H9 (cell line): ENCODE data around the gene AKR7A2. TPM values are rescaled to one million over a fixed set of nuclear protein-coding genes. Genes with fewer than 3 reads are reported as not detected.

Experiments used
- DNase-seq: peaks from one replicate; pipeline ENCODE4 v3.0.0-alpha.2; 2017
- H2AFZ ChIP-seq: one replicate; pipeline ENCODE4 v1.6.1; 2013; ENCODE audit warnings: mild to moderate bottlenecking, low read length, control low read depth, moderate library complexity
- H2AK5ac ChIP-seq: 2 replicates; pipeline ENCODE4 v1.6.1; 2013; ENCODE audit warnings: low read length, control low read depth, mixed read lengths; ENCODE audit not compliant: insufficient read length
- H2BK120ac ChIP-seq: one replicate; pipeline ENCODE4 v1.6.1; 2013; ENCODE audit warnings: low read depth, mild to moderate bottlenecking, low read length, control low read depth, inconsistent platforms; ENCODE audit not compliant: poor library complexity, severe bottlenecking
- H2BK12ac ChIP-seq: 2 replicates; pipeline ENCODE4 v1.6.1; 2013; ENCODE audit warnings: low read length, control low read depth, mixed read lengths, low read depth; ENCODE audit not compliant: insufficient read length
- H2BK15ac ChIP-seq: 2 replicates; pipeline ENCODE4 v1.6.1; 2013; ENCODE audit warnings: low read depth, low read length, control low read depth
- H2BK20ac ChIP-seq: one replicate; pipeline ENCODE4 v1.6.1; 2013; ENCODE audit warnings: low read depth, mild to moderate bottlenecking, low read length, control low read depth, inconsistent platforms; ENCODE audit not compliant: poor library complexity, severe bottlenecking
- H2BK5ac ChIP-seq: 2 replicates; pipeline ENCODE4 v1.6.1; 2013; ENCODE audit warnings: low read length, control low read depth, mixed read lengths; ENCODE audit not compliant: insufficient read length
- H3K14ac ChIP-seq: 2 replicates; pipeline ENCODE4 v1.6.1; 2013; ENCODE audit warnings: low read length, control low read depth; ENCODE audit not compliant: insufficient read depth
- H3K18ac ChIP-seq: 2 replicates; pipeline ENCODE4 v1.6.1; 2013; ENCODE audit warnings: low read depth, mild to moderate bottlenecking, mixed read lengths, low read length, control low read depth; ENCODE audit not compliant: insufficient read length
- H3K23ac ChIP-seq: 2 replicates; pipeline ENCODE4 v1.6.1; 2013; ENCODE audit warnings: low read length, control low read depth, mixed read lengths, low read depth; ENCODE audit not compliant: insufficient read length
- H3K23me2 ChIP-seq: 2 replicates; pipeline ENCODE4 v1.6.1; 2013; ENCODE audit warnings: low read depth, mild to moderate bottlenecking, mixed read lengths, low read length, control low read depth; ENCODE audit not compliant: insufficient read length, poor library complexity, severe bottlenecking
- H3K27ac ChIP-seq: 2 replicates; pipeline ENCODE4 v1.5.1; 2013; ENCODE audit warnings: low read length, control low read depth, mixed read lengths, low read depth; ENCODE audit not compliant: insufficient read length
- H3K27me3 ChIP-seq: 2 replicates; pipeline ENCODE4 v1.6.1; 2013; ENCODE audit warnings: low read length, control low read depth, inconsistent platforms; ENCODE audit not compliant: insufficient read depth
- H3K4ac ChIP-seq: 2 replicates; pipeline ENCODE4 v1.6.1; 2013; ENCODE audit warnings: low read depth, mild to moderate bottlenecking, control low read depth, inconsistent platforms, low read length, moderate library complexity
- H3K4me1 ChIP-seq: 2 replicates; pipeline ENCODE4 v1.6.1; 2013; ENCODE audit warnings: low read length, control low read depth, inconsistent platforms; ENCODE audit not compliant: insufficient read depth
- H3K4me2 ChIP-seq: 2 replicates; pipeline ENCODE4 v1.6.1; 2013; ENCODE audit warnings: low read length, control low read depth, mixed read lengths; ENCODE audit not compliant: insufficient read length, insufficient read depth
- H3K56ac ChIP-seq: 2 replicates; pipeline ENCODE4 v1.6.1; 2013; ENCODE audit warnings: low read depth, mild to moderate bottlenecking, mixed read lengths, low read length, control low read depth; ENCODE audit not compliant: insufficient read length
- H3K79me1 ChIP-seq: 2 replicates; pipeline ENCODE4 v1.6.1; 2013; ENCODE audit warnings: low read depth, mild to moderate bottlenecking, moderate library complexity, low read length, control low read depth, inconsistent platforms; ENCODE audit not compliant: insufficient read depth, poor library complexity, severe bottlenecking
- H3K79me2 ChIP-seq: 2 replicates; pipeline ENCODE4 v1.6.1; 2013; ENCODE audit warnings: low read length, control low read depth, inconsistent platforms; ENCODE audit not compliant: insufficient read depth
- H3K9ac ChIP-seq: 2 replicates; pipeline ENCODE4 v1.6.1; 2013; ENCODE audit warnings: low read length, control low read depth, mixed read lengths; ENCODE audit not compliant: insufficient read length; ENCODE audit errors: extremely low read depth
- H3K9me3 ChIP-seq: one replicate; pipeline ENCODE4 v1.6.1; 2013; ENCODE audit warnings: low read depth, low read length, inconsistent platforms; ENCODE audit not compliant: control insufficient read depth
- H3T11ph ChIP-seq: one replicate; pipeline ENCODE4 v1.6.1; 2013; ENCODE audit warnings: mild to moderate bottlenecking, low read length, control low read depth, inconsistent platforms
- H4K20me1 ChIP-seq: one replicate; pipeline ENCODE4 v1.6.1; 2013; ENCODE audit not compliant: control insufficient read depth, insufficient read length, insufficient read depth
- H4K5ac ChIP-seq: 2 replicates; pipeline ENCODE4 v1.6.1; 2013; ENCODE audit warnings: low read depth, mild to moderate bottlenecking, mixed read lengths, low read length, control low read depth; ENCODE audit not compliant: insufficient read length
- H4K8ac ChIP-seq: replicated peaks from 2 replicates; pipeline ENCODE4 v1.6.1; 2013; ENCODE audit warnings: low read length, control low read depth, mixed read lengths, low read depth; ENCODE audit not compliant: insufficient read length
- H4K91ac ChIP-seq: 2 replicates; pipeline ENCODE4 v1.6.1; 2013; ENCODE audit warnings: low read depth, mild to moderate bottlenecking, moderate library complexity, mixed read lengths, low read length, control low read depth; ENCODE audit not compliant: insufficient read length
- H3K27ac Mint-ChIP-seq, 3 experiments: 2 replicates in 2 of 3; 3 replicates in 1 of 3; pipeline ENCODE4 v1.8.0; 2020 to 2021; ENCODE audit warnings: mixed read lengths in 3 of 3, mild to moderate bottlenecking in 1 of 3, moderate library complexity in 1 of 3
- H3K27me3 Mint-ChIP-seq: 2 replicates; pipeline ENCODE4 v1.8.0; 2021; ENCODE audit warnings: low read depth, mild to moderate bottlenecking, moderate library complexity, mixed read lengths
- H3K36me3 Mint-ChIP-seq, 3 experiments: 2 replicates in 2 of 3; 3 replicates in 1 of 3; pipeline ENCODE4 v1.8.0; 2020 to 2021; ENCODE audit warnings: low read depth in 3 of 3, mixed read lengths in 3 of 3; ENCODE audit not compliant: insufficient read depth in 1 of 3
- H3K4me1 Mint-ChIP-seq, 2 experiments: 2 replicates each; pipeline ENCODE4 v1.8.0; 2020; ENCODE audit warnings: mixed read lengths in 2 of 2
- H3K4me3 Mint-ChIP-seq, 2 experiments: 2 replicates in 1 of 2; 3 replicates in 1 of 2; pipeline ENCODE4 v1.8.0; 2020 to 2021; ENCODE audit warnings: mild to moderate bottlenecking in 2 of 2, mixed read lengths in 2 of 2, moderate library complexity in 1 of 2
- H3K9me3 Mint-ChIP-seq, 2 experiments: 2 replicates in 1 of 2; 3 replicates in 1 of 2; pipeline ENCODE4 v1.8.0; 2020; ENCODE audit warnings: mild to moderate bottlenecking in 2 of 2, mixed read lengths in 2 of 2, moderate library complexity in 1 of 2
- WGBS: extraction: QIAGEN DNeasy Blood & Tissue Kit; methylation state at CpG from one replicate; pipeline ENCODE4 v1.1.7; 2013; ENCODE audit warnings: missing lambda C conversion rate, low lambda C conversion rate, mixed read lengths; ENCODE audit not compliant: insufficient read length; ENCODE audit errors: extremely low coverage; 5-methylcytosine and 5-hydroxymethylcytosine counted together
- total RNA-seq: library from RNA; stranded (reverse); gene quantifications from 2 replicates; pipeline ENCODE4 v1.2.1, GENCODE V29; 2021
- TF ChIP-seq, protein P1 (sequence below): fragments of 200-600 bp; sonication (generic); conservative IDR thresholded peaks from 3 replicates; pipeline ENCODE4 v1.8.0; 2021; ENCODE audit warnings: antibody characterized with exemption, mild to moderate bottlenecking

AKR7A2 gene
- total RNA-seq, 1 experiment from 2014 or later = 50.3 TPM

DNA sequence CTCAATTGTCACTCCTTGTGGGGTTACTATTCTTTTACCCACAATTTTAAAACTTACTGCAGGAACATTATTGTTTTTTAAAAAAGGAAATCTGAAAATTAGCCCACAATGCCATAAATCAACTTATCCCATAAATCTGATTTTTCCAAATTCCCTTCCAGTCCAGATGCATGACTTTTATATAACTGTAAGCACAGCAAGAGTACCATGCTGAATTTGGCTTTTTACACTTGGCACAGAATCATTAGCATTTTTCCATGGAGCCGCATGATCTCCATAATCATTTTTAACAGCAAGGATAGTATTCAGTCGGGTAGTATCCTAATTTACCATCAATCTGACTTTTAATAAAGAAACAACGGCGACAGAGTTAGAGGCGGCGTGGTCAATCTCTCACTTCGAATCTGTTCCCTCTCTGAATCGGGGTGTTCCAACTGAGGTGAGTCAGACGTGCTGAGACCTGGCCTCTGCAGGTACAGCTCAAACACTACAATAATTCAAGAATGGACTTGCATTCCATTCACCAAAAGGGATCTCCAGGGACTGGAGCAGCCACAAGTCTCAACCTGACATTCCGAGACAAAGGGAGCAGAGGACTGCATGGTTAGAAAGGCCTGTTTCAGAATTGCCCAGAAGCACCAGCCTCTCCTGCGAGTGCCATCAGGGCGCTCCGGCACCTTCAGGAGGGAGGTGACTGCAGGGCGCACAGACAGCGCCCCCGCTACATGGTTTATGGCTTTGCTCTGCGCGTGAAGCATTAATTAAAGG is 49.1 kb upstream of the AKR7A2 start:
- H2BK5ac ChIP-seq = no peak overlapping the region
- H3T11ph ChIP-seq = no peak overlapping the region
- H3K4ac ChIP-seq = no peak overlapping the region
- Mint-ChIP-seq H3K9me3 (no peaks in the 10 kb centered on the region), H3K36me3 (peaks cover 9 to 25% (median 23%) of the 10 kb centered on the region in 3 experiments; a peak in 6 of 7 replicates), H3K27me3 (peaks cover 1% of the 10 kb centered on the region; the same call in 1 of the 2 replicates), H3K4me3 (no peak overlapping the region), H3K4me1 (peaks cover 14 to 16% of the 10 kb centered on the region in 2 experiments), H3K27ac (peak overlapping the region in 2 of 3 experiments; percentile 44 to 66; a peak in 2 of 7 replicates)
- H3K27ac ChIP-seq = no peak overlapping the region
- no CpG with 5 or more reads among the region's 18 CpGs for WGBS
- no peak for DNase-seq
- no peak overlapping the region for H2AFZ ChIP-seq
- H3K4me2 ChIP-seq = no peak overlapping the region
- no peak overlapping the region for H2BK15ac ChIP-seq
- no peaks in the 10 kb centered on the region for H4K20me1 ChIP-seq
- H2BK12ac ChIP-seq = no peak overlapping the region
- no peak overlapping the region for H3K18ac ChIP-seq
- H3K23me2 ChIP-seq = no peaks in the 10 kb centered on the region
- H3K79me1 ChIP-seq = peaks cover 4% of the 10 kb centered on the region
- H3K23ac ChIP-seq = no peak overlapping the region
- H3K56ac ChIP-seq = no peak overlapping the region
- no peaks in the 10 kb centered on the region for H3K9me3 ChIP-seq
- H3K4me1 ChIP-seq = no peaks in the 10 kb centered on the region
- H2BK120ac ChIP-seq = no peak overlapping the region
- no peak overlapping the region for H3K9ac ChIP-seq
- no peak overlapping the region for H4K8ac ChIP-seq
- H3K27me3 ChIP-seq = no peaks in the 10 kb centered on the region
- no peak overlapping the region for H3K14ac ChIP-seq
- H4K91ac ChIP-seq = no peak overlapping the region
- H2AK5ac ChIP-seq = no peak overlapping the region
- TF ChIP-seq, protein P1, sequence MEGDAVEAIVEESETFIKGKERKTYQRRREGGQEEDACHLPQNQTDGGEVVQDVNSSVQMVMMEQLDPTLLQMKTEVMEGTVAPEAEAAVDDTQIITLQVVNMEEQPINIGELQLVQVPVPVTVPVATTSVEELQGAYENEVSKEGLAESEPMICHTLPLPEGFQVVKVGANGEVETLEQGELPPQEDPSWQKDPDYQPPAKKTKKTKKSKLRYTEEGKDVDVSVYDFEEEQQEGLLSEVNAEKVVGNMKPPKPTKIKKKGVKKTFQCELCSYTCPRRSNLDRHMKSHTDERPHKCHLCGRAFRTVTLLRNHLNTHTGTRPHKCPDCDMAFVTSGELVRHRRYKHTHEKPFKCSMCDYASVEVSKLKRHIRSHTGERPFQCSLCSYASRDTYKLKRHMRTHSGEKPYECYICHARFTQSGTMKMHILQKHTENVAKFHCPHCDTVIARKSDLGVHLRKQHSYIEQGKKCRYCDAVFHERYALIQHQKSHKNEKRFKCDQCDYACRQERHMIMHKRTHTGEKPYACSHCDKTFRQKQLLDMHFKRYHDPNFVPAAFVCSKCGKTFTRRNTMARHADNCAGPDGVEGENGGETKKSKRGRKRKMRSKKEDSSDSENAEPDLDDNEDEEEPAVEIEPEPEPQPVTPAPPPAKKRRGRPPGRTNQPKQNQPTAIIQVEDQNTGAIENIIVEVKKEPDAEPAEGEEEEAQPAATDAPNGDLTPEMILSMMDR = no peak
- no peak overlapping the region for H4K5ac ChIP-seq
- H3K79me2 ChIP-seq = peaks cover 5% of the 10 kb centered on the region; the same call in 1 of the 2 replicates
- H2BK20ac ChIP-seq = no peak overlapping the region
